WTC11 (cell line): ENCODE results near the gene GNPTG. TPM values are rescaled to one million over a fixed set of nuclear protein-coding genes. Genes with fewer than 3 reads are reported as not detected.

Source experiments
- ATAC-seq: fragments of 200-7000 bp; cut with Tn5 transposase; 2 replicates; pipeline ENCODE4 v1.10.0; 2021; ENCODE audit warnings: mild to moderate bottlenecking, moderate library complexity
- CTCF ChIA-PET: fragments of 300-600 bp; sonication (Branson Sonifier 250); formaldehyde crosslinking; loops from one replicate; lab custom pipeline; 2021; ENCODE audit warnings: antibody characterized with exemption; lab: Charles Lee
- POLR2A ChIA-PET: fragments of 350-600 bp; sonication (Branson Sonifier 250); formaldehyde crosslinking; loops from one replicate; lab custom pipeline; 2021; ENCODE audit warnings: antibody characterized with exemption; lab: Charles Lee
- DNase-seq: peaks from one replicate; pipeline ENCODE4 v3.0.0; 2021; ENCODE audit warnings: low spot score
- H3K27ac Mint-ChIP-seq: 2 replicates; pipeline ENCODE4 v1.8.0; 2021; ENCODE audit warnings: mixed read lengths
- H3K27me3 Mint-ChIP-seq: 2 replicates; pipeline ENCODE4 v1.8.0; 2021; ENCODE audit warnings: low read depth, mild to moderate bottlenecking, moderate library complexity, mixed read lengths
- H3K36me3 Mint-ChIP-seq: 2 replicates; pipeline ENCODE4 v1.8.0; 2021; ENCODE audit warnings: mixed read lengths
- H3K4me1 Mint-ChIP-seq: 2 replicates; pipeline ENCODE4 v1.8.0; 2022; ENCODE audit warnings: mixed read lengths
- H3K4me3 Mint-ChIP-seq: 2 replicates; pipeline ENCODE4 v1.8.0; 2021; ENCODE audit warnings: mild to moderate bottlenecking, moderate library complexity, mixed read lengths
- H3K9me3 Mint-ChIP-seq: 2 replicates; pipeline ENCODE4 v1.8.0; 2021; ENCODE audit warnings: mixed read lengths
- E2F5 ChIP-seq: sonication (generic); formaldehyde crosslinking; IDR thresholded peaks from 2 replicates; pipeline ENCODE4 v1.8.1; 2022; ENCODE audit warnings: mild to moderate bottlenecking, moderate library complexity, missing genetic modification reagents
- ELF4 ChIP-seq: sonication (generic); formaldehyde crosslinking; IDR thresholded peaks from 2 replicates; pipeline ENCODE4 v1.8.1; 2022; ENCODE audit warnings: low read depth, mild to moderate bottlenecking, moderate library complexity, missing genetic modification reagents
- FOXP1 ChIP-seq: sonication (generic); formaldehyde crosslinking; IDR thresholded peaks from 2 replicates; pipeline ENCODE4 v1.8.0; 2022; ENCODE audit warnings: missing genetic modification reagents, mild to moderate bottlenecking, moderate library complexity, borderline replicate concordance
- HMGA2 ChIP-seq: fragments of 250-450 bp; sonication (Bioruptor Pico); IDR thresholded peaks from 2 replicates; pipeline ENCODE4 v1.4.0; 2021; ENCODE audit warnings: mild to moderate bottlenecking, moderate library complexity
- HMGXB4 ChIP-seq: sonication (generic); formaldehyde crosslinking; IDR thresholded peaks from 2 replicates; pipeline ENCODE4 v1.8.1; 2023; ENCODE audit warnings: mild to moderate bottlenecking, moderate library complexity, missing genetic modification reagents
- IRF1 ChIP-seq: sonication (generic); formaldehyde crosslinking; IDR thresholded peaks from 2 replicates; pipeline ENCODE4 v1.8.0; 2023; ENCODE audit warnings: missing genetic modification reagents
- MAX ChIP-seq: sonication (generic); formaldehyde crosslinking; IDR thresholded peaks from 2 replicates; pipeline ENCODE4 v1.8.0; 2022; ENCODE audit warnings: mild to moderate bottlenecking, missing genetic modification reagents
- MLX ChIP-seq: sonication (generic); formaldehyde crosslinking; IDR thresholded peaks from 2 replicates; pipeline ENCODE4 v1.8.1; 2023; ENCODE audit warnings: mild to moderate bottlenecking, missing genetic modification reagents, moderate library complexity
- NFATC4 ChIP-seq: fragments of 250-450 bp; sonication (Bioruptor Pico); IDR thresholded peaks from 2 replicates; pipeline ENCODE4 v1.9.0; 2021; ENCODE audit warnings: mild to moderate bottlenecking
- NFE2L1 ChIP-seq: sonication (generic); formaldehyde crosslinking; IDR thresholded peaks from 2 replicates; pipeline ENCODE4 v1.8.1; 2023; ENCODE audit warnings: missing genetic modification reagents
- NR1H2 ChIP-seq: sonication (generic); formaldehyde crosslinking; IDR thresholded peaks from 2 replicates; pipeline ENCODE4 v1.9.0; 2021; ENCODE audit warnings: mild to moderate bottlenecking, moderate library complexity, missing genetic modification reagents
- PREB ChIP-seq: sonication (generic); formaldehyde crosslinking; IDR thresholded peaks from 2 replicates; pipeline ENCODE4 v1.8.1; 2022; ENCODE audit warnings: mild to moderate bottlenecking, missing genetic modification reagents, moderate library complexity, borderline replicate concordance
- PRRX2 ChIP-seq: fragments of 250-450 bp; sonication (Bioruptor Pico); IDR thresholded peaks from 2 replicates; pipeline ENCODE4 v1.8.0; 2021; ENCODE audit warnings: mild to moderate bottlenecking
- TP53 ChIP-seq: sonication (generic); formaldehyde crosslinking; IDR thresholded peaks from 2 replicates; pipeline ENCODE4 v1.8.1; 2023; ENCODE audit warnings: mild to moderate bottlenecking, missing genetic modification reagents
- USF1 ChIP-seq: sonication (generic); formaldehyde crosslinking; IDR thresholded peaks from 2 replicates; pipeline ENCODE4 v1.8.0; 2022; ENCODE audit warnings: mild to moderate bottlenecking, missing genetic modification reagents
- ZBTB21 ChIP-seq: sonication (generic); formaldehyde crosslinking; IDR thresholded peaks from 2 replicates; pipeline ENCODE4 v1.8.1; 2023; ENCODE audit warnings: mild to moderate bottlenecking, missing genetic modification reagents, borderline replicate concordance
- ZNF219 ChIP-seq: sonication (generic); formaldehyde crosslinking; IDR thresholded peaks from 2 replicates; pipeline ENCODE4 v1.8.0; 2023; ENCODE audit warnings: missing genetic modification reagents, mild to moderate bottlenecking, borderline replicate concordance
- ZNF263 ChIP-seq: sonication (generic); formaldehyde crosslinking; IDR thresholded peaks from 2 replicates; pipeline ENCODE4 v1.8.1; 2022; ENCODE audit warnings: low read depth, mild to moderate bottlenecking, moderate library complexity, missing genetic modification reagents
- ZNF423 ChIP-seq: fragments of 250-450 bp; sonication (Bioruptor Pico); IDR thresholded peaks from 2 replicates; pipeline ENCODE4 v2.1.2; 2022; ENCODE audit warnings: mild to moderate bottlenecking, moderate library complexity
- ZNF425 ChIP-seq: fragments of 250-450 bp; sonication (Bioruptor Pico); conservative IDR thresholded peaks from 2 replicates; pipeline ENCODE4 v1.9.0; 2021; ENCODE audit warnings: mild to moderate bottlenecking
- ZNF512 ChIP-seq: sonication (generic); formaldehyde crosslinking; IDR thresholded peaks from 2 replicates; pipeline ENCODE4 v1.8.1; 2022; ENCODE audit warnings: missing genetic modification reagents, borderline replicate concordance
- total RNA-seq: library from RNA; stranded (reverse); gene quantifications from 3 replicates; pipeline ENCODE4 v1.2.3, GENCODE V29; 2021

Gene GNPTG
- total RNA-seq, 1 experiment from 2014 or later, result 35.9 TPM

- DNase-seq, result no peak
- Mint-ChIP-seq H3K27me3 (no peaks in the 10 kb centered on the region), H3K36me3 (no peaks in the 10 kb centered on the region; the same call in 1 of the 2 replicates), H3K27ac (no peak overlapping the region)
- ATAC-seq, result no peak
- TF ChIP-seq ZNF425 (CRISPR knock-in tag), result no peak
- no peak for TF ChIP-seq TP53 (CRISPR knock-in tag)
- no peak for TF ChIP-seq MAX (CRISPR knock-in tag)
- TF ChIP-seq NFE2L1, result no peak
- no peak for TF ChIP-seq PREB (CRISPR knock-in tag)
- no peak for TF ChIP-seq PRRX2 (CRISPR knock-in tag)
- TF ChIP-seq MLX (CRISPR knock-in tag), result no peak
- no peak for TF ChIP-seq E2F5 (CRISPR knock-in tag)
- TF ChIP-seq IRF1 (CRISPR knock-in tag), result no peak
- no peak for TF ChIP-seq ZBTB21 (CRISPR knock-in tag)
- TF ChIP-seq HMGA2 (CRISPR knock-in tag), result no peak
- no peak for TF ChIP-seq ELF4 (CRISPR knock-in tag)
- no peak for TF ChIP-seq ZNF423 (CRISPR knock-in tag)
- no peak for TF ChIP-seq ZNF263 (CRISPR knock-in tag)
- TF ChIP-seq, all 79 proteins: peak for 0
- Mint-ChIP-seq H3K9me3 (no peaks in the 10 kb centered on the region), H3K4me3 (no peak overlapping the region), H3K4me1 (no peaks in the 10 kb centered on the region)
- ChIA-PET POLR2A (no interaction called here), CTCF (interaction anchor here (2.1 kb wide), 1 partner anchor 24 kb away, joined by 8 read pairs; no protein-coding TSS in a partner anchor)
These were observed 35.6 kb downstream of the GNPTG start for GRCh38 chr16:1387331-1387730.

GRCh38 chr16:1389762-1390161, 38.0 kb downstream of the GNPTG start:
- Mint-ChIP-seq H3K4me3 (no peak overlapping the region), H3K27ac (no peak overlapping the region), H3K4me1 (no peaks in the 10 kb centered on the region), H3K36me3 (no peaks in the 10 kb centered on the region; the same call in 1 of the 2 replicates), H3K9me3 (no peaks in the 10 kb centered on the region), H3K27me3 (no peaks in the 10 kb centered on the region)
- CTCF ChIA-PET, result no interaction called here
- DNase-seq (no peak), ATAC-seq (no peak)
- POLR2A ChIA-PET, result no interaction called here
- no peak for TF ChIP-seq ELF4 (CRISPR knock-in tag)
- TF ChIP-seq ZNF219 (CRISPR knock-in tag), result no peak
- TF ChIP-seq TP53 (CRISPR knock-in tag), result no peak
- no peak for TF ChIP-seq ZNF263 (CRISPR knock-in tag)
- no peak for TF ChIP-seq NR1H2 (CRISPR knock-in tag)
- no peak for TF ChIP-seq ZNF512 (CRISPR knock-in tag)
- no peak for TF ChIP-seq HMGXB4
- TF ChIP-seq USF1 (CRISPR knock-in tag), result no peak
- TF ChIP-seq E2F5 (CRISPR knock-in tag), result no peak
- TF ChIP-seq FOXP1 (CRISPR knock-in tag), result no peak
- no peak for TF ChIP-seq ZBTB21 (CRISPR knock-in tag)
- TF ChIP-seq NFATC4 (CRISPR knock-in tag), result no peak
